CD4-positive, alpha-beta T cell treated with Interleukin-12 subunit alpha and Interleukin-12 subunit beta, for 1 hour (primary cell): ENCODE results near the gene EFCAB5.
"Not testable (repeated sequence)": the region's sequence is repeated elsewhere in the genome, so short reads cannot be mapped to it uniquely, and the experiment has no call there.

Experiments
- DNase-seq: peaks from one replicate; pipeline ENCODE4 v3.0.0-alpha.2; 2020

The EFCAB5 gene

GRCh38 chr17:29941334-29941733 lies at the start of gene EFCAB5:
TSS of gene EFCAB5 (plus strand) at chr17:29941634. CDS start at chr17:29941797, 163 bp downstream.
- no peak for DNase-seq

- no peak for DNase-seq
Observed at GRCh38 chr17:29892201-29892600, 49.2 kb upstream of the EFCAB5 start.

GRCh38 chr17:29897136-29897535 lies 44.3 kb upstream of the EFCAB5 start:
- DNase-seq: not testable (repeated sequence)

- no peak for DNase-seq
Observed at GRCh38 chr17:29903471-29903870, 38.0 kb upstream of the EFCAB5 start.

- DNase-seq: no peak
Observed at GRCh38 chr17:29905086-29905878, 36.2 kb upstream of the EFCAB5 start.

GRCh38 chr17:29905879-29906167 lies 35.6 kb upstream of the EFCAB5 start:
- no peak for DNase-seq

GRCh38 chr17:29906969-29907368 lies 34.5 kb upstream of the EFCAB5 start:
- DNase-seq: no peak

GRCh38 chr17:29909236-29910003 lies 32.0 kb upstream of the EFCAB5 start:
- no peak for DNase-seq

- no peak for DNase-seq
Observed at GRCh38 chr17:29911641-29912177, 29.7 kb upstream of the EFCAB5 start.

- DNase-seq: no peak
Observed at GRCh38 chr17:29914819-29915537, 26.5 kb upstream of the EFCAB5 start.

- no peak for DNase-seq
Observed at GRCh38 chr17:29918016-29918415, 23.4 kb upstream of the EFCAB5 start.

GRCh38 chr17:29918922-29919856 lies 22.2 kb upstream of the EFCAB5 start:
- no peak for DNase-seq

GRCh38 chr17:29924786-29925185 lies 16.6 kb upstream of the EFCAB5 start:
- no peak for DNase-seq

GRCh38 chr17:29927546-29927945 lies 13.9 kb upstream of the EFCAB5 start:
- no peak for DNase-seq

GRCh38 chr17:29929006-29929532 lies 12.4 kb upstream of the EFCAB5 start:
- peak; percentile 16 for DNase-seq

GRCh38 chr17:29929533-29930408 lies 11.7 kb upstream of the EFCAB5 start, which contains the start of gene SSH2:
TSS of gene SSH2 (minus strand) at chr17:29930228. CDS start at chr17:29930000, 228 bp downstream.
- peak; percentile 89 for DNase-seq

- DNase-seq: no peak
Observed at GRCh38 chr17:29930409-29931010, 10.9 kb upstream of the EFCAB5 start.

GRCh38 chr17:29931231-29931932 lies 10.1 kb upstream of the EFCAB5 start:
- DNase-seq: peak; percentile 85

- no peak for DNase-seq
Observed at GRCh38 chr17:29933379-29933778, 8.1 kb upstream of the EFCAB5 start.

- DNase-seq: not testable (repeated sequence)
Observed at GRCh38 chr17:29935909-29936308, 5.5 kb upstream of the EFCAB5 start.
